GM12878 (cell line): ENCODE measurements around the gene SVOP.

ENCODE experiments used
- CHD4 ChIP-seq: fragments of 200-600 bp; sonication (generic); IDR thresholded peaks from 2 replicates; pipeline ENCODE4 v1.6.1; 2016; ENCODE audit warnings: mild to moderate bottlenecking
- CTCF ChIP-seq, 3 experiments: IDR thresholded peaks in 2 of 3; conservative IDR thresholded peaks in 1 of 3; 2 replicates each; pipeline ENCODE4 v1.5.1; 2011; ENCODE audit warnings: low read depth in 3 of 3, low read length in 3 of 3, mild to moderate bottlenecking in 3 of 3, control low read depth in 2 of 3, moderate library complexity in 2 of 3, inconsistent platforms in 1 of 3, mixed read lengths in 1 of 3; ENCODE audit not compliant: control insufficient read depth in 2 of 3, insufficient read depth in 1 of 3; ENCODE audit errors: extremely low read depth in 1 of 3
- EGR1 ChIP-seq, 2 experiments: IDR thresholded peaks; 1 replicate in 1 of 2; 2 replicates in 1 of 2; pipeline ENCODE4 v1.6.1; 2011 to 2012; ENCODE audit warnings: low read depth in 2 of 2, low read length in 2 of 2, borderline replicate concordance in 1 of 2, mild to moderate bottlenecking in 1 of 2, moderate library complexity in 1 of 2
- GABPA ChIP-seq: IDR thresholded peaks from 2 replicates; pipeline ENCODE4 v1.6.1; 2014; ENCODE audit warnings: antibody characterized with exemption, low read depth, mild to moderate bottlenecking, inconsistent platforms
- NRF1 ChIP-seq: conservative IDR thresholded peaks from 2 replicates; pipeline ENCODE4 v1.6.1; 2011; ENCODE audit warnings: mild to moderate bottlenecking, low read depth, low read length, improper control_type of control experiment
- POLR2AphosphoS5 ChIP-seq: IDR thresholded peaks from 2 replicates; pipeline ENCODE4 v1.6.1; 2011; ENCODE audit warnings: mild to moderate bottlenecking, low read length, inconsistent platforms
- RUNX3 ChIP-seq: IDR thresholded peaks from 2 replicates; pipeline ENCODE4 v1.6.1; 2012; ENCODE audit warnings: low read length, inconsistent platforms
- SMC3 ChIP-seq: IDR thresholded peaks from 2 replicates; pipeline ENCODE4 v1.6.1; 2011; ENCODE audit warnings: low read length, improper control_type of control experiment, borderline replicate concordance
- SP1 ChIP-seq: IDR thresholded peaks from one replicate; pipeline ENCODE4 v1.6.1; 2011; ENCODE audit warnings: low read depth, low read length
- TCF7 ChIP-seq: IDR thresholded peaks from 2 replicates; pipeline ENCODE4 v1.6.1; 2014; ENCODE audit warnings: antibody characterized with exemption, borderline replicate concordance
- ZBTB40 ChIP-seq: fragments of 450-650 bp; IDR thresholded peaks from 2 replicates; pipeline ENCODE4 v1.6.1; 2016; ENCODE audit warnings: mild to moderate bottlenecking, moderate library complexity, borderline replicate concordance
- ZNF687 ChIP-seq: fragments of 450-650 bp; IDR thresholded peaks from 2 replicates; pipeline ENCODE4 v1.6.1; 2017; ENCODE audit warnings: mild to moderate bottlenecking, moderate library complexity

- TF ChIP-seq TCF7 (no peak), EGR1 (IDR thresholded peaks at IDR 0.05; ENCODE audit: borderline replicate concordance in 1 of 2, low read depth in 2 of 2, low read length in 2 of 2) (no peak), CHD4 (no peak), CTCF (IDR thresholded peaks at IDR 0.05 in 2 of 3, conservative IDR thresholded peaks at IDR 0.05 in 1 of 3; ENCODE audit: control insufficient read depth in 2 of 3, extremely low read depth in 1 of 3, insufficient read depth in 1 of 3, low read depth in 3 of 3, low read length in 3 of 3) (no peak), ZBTB40 (no peak), ZNF687 (no peak), GABPA (no peak), POLR2AphosphoS5 (no peak), RUNX3 (no peak), SMC3 (no peak), NRF1 (no peak), SP1 (no peak)
Measured at GRCh38 chr12:108975024-108975593, 45.8 kb downstream of the SVOP start.
